Measurements from ENCODE around the gene LHX8. TPM values are rescaled to one million over a fixed set of nuclear protein-coding genes. Genes with fewer than 3 reads are reported as not detected.

LHX8 gene
- total RNA-seq, 1 experiment from 2014 or later: 0.37 TPM

DNA sequence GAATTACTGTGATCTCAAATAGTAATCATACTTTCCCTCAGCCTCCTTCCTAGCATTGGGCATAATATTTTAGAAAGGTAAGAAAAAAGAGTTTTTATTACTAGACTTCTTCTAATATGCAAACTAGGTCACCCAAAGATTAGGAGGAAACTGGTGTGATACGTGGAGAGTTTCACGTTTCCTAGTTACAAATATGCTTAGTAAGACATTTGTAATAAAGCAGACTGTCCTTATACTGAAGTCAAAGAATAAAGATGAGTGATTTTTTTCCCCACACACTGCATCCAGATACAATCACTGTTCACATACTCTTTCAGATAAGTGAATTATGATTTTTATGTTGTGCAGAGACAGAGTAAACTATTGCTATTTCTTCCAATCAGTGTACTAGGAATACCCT, 17.9 kb downstream of the LHX8 start (continued):
- TF ChIP-seq NR1H2 (CRISPR knock-in tag; IDR thresholded peaks at IDR 0.05): no peak

DNA sequence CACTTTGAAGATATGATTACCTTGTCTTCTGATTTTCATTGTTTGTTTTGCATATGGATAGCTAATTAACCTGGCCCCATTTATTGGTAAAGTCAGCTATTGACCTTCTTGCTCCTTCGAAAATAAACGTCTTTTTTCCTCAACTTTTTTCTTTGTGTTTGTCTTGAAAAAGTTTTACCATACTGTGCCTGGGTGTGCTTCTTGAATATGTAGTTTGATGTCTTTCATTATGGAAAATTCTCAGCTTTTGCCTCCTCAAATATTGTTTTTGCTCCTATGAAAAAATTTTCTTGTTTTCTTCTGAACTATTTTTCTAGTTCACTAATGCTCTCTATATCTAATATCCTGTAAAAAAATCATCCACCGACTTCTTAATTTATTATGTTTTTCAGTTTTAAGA, 25.0 kb downstream of the LHX8 start:
- H3K4me3 Mint-ChIP-seq: no peak overlapping the region
- H3K27ac Mint-ChIP-seq: no peak overlapping the region
- H3K4me1 Mint-ChIP-seq: peaks cover 22% of the 10 kb centered on the region
- ATAC-seq (no peak), DNase-seq (ENCODE audit: low spot score) (no peak)
- H3K9me3 Mint-ChIP-seq: no peaks in the 10 kb centered on the region
- POLR2A ChIA-PET: no interaction called here
- CTCF ChIA-PET: no interaction called here
- H3K36me3 Mint-ChIP-seq: no peaks in the 10 kb centered on the region
- TF ChIP-seq, protein P1, sequence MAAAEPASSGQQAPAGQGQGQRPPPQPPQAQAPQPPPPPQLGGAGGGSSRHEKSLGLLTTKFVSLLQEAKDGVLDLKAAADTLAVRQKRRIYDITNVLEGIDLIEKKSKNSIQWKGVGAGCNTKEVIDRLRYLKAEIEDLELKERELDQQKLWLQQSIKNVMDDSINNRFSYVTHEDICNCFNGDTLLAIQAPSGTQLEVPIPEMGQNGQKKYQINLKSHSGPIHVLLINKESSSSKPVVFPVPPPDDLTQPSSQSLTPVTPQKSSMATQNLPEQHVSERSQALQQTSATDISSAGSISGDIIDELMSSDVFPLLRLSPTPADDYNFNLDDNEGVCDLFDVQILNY (CRISPR knock-in tag; IDR thresholded peaks at IDR 0.05): no peak
- no peak for TF ChIP-seq NFATC4 (CRISPR knock-in tag; IDR thresholded peaks at IDR 0.05)
- no peak for TF ChIP-seq FOXK1 (CRISPR knock-in tag; IDR thresholded peaks at IDR 0.05)
- no peak for TF ChIP-seq MYBL2 (CRISPR knock-in tag; IDR thresholded peaks at IDR 0.05)
- no peak for TF ChIP-seq NFE2L1 (CRISPR knock-in tag; IDR thresholded peaks at IDR 0.05)
- TF ChIP-seq, protein P2, sequence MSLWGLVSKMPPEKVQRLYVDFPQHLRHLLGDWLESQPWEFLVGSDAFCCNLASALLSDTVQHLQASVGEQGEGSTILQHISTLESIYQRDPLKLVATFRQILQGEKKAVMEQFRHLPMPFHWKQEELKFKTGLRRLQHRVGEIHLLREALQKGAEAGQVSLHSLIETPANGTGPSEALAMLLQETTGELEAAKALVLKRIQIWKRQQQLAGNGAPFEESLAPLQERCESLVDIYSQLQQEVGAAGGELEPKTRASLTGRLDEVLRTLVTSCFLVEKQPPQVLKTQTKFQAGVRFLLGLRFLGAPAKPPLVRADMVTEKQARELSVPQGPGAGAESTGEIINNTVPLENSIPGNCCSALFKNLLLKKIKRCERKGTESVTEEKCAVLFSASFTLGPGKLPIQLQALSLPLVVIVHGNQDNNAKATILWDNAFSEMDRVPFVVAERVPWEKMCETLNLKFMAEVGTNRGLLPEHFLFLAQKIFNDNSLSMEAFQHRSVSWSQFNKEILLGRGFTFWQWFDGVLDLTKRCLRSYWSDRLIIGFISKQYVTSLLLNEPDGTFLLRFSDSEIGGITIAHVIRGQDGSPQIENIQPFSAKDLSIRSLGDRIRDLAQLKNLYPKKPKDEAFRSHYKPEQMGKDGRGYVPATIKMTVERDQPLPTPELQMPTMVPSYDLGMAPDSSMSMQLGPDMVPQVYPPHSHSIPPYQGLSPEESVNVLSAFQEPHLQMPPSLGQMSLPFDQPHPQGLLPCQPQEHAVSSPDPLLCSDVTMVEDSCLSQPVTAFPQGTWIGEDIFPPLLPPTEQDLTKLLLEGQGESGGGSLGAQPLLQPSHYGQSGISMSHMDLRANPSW (CRISPR knock-in tag; conservative IDR thresholded peaks at IDR 0.05; ENCODE audit: low read depth): no peak
- no peak for TF ChIP-seq NR1H2 (CRISPR knock-in tag; IDR thresholded peaks at IDR 0.05)
- no peak for TF ChIP-seq ZNF317 (CRISPR knock-in tag; IDR thresholded peaks at IDR 0.05; ENCODE audit: borderline replicate concordance, low read depth)
- no peak for TF ChIP-seq GABPB1 (CRISPR knock-in tag; IDR thresholded peaks at IDR 0.05)
- no peak for TF ChIP-seq ZNF121 (CRISPR knock-in tag; IDR thresholded peaks at IDR 0.05)
- no peak for TF ChIP-seq FOXJ3 (CRISPR knock-in tag; IDR thresholded peaks at IDR 0.05; ENCODE audit: borderline replicate concordance)
- no peak for TF ChIP-seq ZNF138 (CRISPR knock-in tag; conservative IDR thresholded peaks at IDR 0.05)
- TF ChIP-seq RELA (CRISPR knock-in tag; IDR thresholded peaks at IDR 0.05; ENCODE audit: borderline replicate concordance): no peak
- H3K27me3 Mint-ChIP-seq (ENCODE audit: low read depth): no peaks in the 10 kb centered on the region

DNA sequence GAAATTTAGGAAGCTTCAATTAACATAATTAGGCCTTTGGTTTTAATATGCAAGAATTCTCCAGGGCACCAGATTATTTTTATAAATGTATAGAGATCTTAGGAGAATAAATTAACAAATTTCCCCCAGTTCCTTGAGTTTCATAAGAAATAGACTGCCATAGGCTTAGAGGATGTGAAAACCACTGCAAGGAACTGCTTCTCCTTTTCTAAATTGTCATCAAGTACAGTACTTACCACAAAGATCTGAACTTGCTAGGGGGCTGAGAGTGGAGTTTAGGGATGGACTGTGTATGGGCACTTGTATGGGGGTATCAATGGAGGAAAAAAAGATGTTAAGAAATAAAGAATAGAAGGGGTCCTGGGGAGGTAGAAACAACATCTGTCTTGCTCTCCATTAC, 31.1 kb downstream of the LHX8 start:
- Mint-ChIP-seq H3K9me3 (no peaks in the 10 kb centered on the region), H3K4me3 (no peak overlapping the region), H3K27me3 (ENCODE audit: low read depth) (no peaks in the 10 kb centered on the region), H3K27ac (no peak overlapping the region), H3K36me3 (no peaks in the 10 kb centered on the region), H3K4me1 (peaks cover 20% of the 10 kb centered on the region)
- ChIA-PET CTCF (no interaction called here), POLR2A (no interaction called here)
- ATAC-seq (no peak), DNase-seq (ENCODE audit: low spot score) (no peak)
- TF ChIP-seq, protein P3, sequence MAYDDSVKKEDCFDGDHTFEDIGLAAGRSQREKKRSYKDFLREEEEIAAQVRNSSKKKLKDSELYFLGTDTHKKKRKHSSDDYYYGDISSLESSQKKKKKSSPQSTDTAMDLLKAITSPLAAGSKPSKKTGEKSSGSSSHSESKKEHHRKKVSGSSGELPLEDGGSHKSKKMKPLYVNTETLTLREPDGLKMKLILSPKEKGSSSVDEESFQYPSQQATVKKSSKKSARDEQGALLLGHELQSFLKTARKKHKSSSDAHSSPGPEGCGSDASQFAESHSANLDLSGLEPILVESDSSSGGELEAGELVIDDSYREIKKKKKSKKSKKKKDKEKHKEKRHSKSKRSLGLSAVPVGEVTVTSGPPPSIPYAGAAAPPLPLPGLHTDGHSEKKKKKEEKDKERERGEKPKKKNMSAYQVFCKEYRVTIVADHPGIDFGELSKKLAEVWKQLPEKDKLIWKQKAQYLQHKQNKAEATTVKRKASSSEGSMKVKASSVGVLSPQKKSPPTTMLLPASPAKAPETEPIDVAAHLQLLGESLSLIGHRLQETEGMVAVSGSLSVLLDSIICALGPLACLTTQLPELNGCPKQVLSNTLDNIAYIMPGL (CRISPR knock-in tag; IDR thresholded peaks at IDR 0.05): no peak
- TF ChIP-seq, protein P4, sequence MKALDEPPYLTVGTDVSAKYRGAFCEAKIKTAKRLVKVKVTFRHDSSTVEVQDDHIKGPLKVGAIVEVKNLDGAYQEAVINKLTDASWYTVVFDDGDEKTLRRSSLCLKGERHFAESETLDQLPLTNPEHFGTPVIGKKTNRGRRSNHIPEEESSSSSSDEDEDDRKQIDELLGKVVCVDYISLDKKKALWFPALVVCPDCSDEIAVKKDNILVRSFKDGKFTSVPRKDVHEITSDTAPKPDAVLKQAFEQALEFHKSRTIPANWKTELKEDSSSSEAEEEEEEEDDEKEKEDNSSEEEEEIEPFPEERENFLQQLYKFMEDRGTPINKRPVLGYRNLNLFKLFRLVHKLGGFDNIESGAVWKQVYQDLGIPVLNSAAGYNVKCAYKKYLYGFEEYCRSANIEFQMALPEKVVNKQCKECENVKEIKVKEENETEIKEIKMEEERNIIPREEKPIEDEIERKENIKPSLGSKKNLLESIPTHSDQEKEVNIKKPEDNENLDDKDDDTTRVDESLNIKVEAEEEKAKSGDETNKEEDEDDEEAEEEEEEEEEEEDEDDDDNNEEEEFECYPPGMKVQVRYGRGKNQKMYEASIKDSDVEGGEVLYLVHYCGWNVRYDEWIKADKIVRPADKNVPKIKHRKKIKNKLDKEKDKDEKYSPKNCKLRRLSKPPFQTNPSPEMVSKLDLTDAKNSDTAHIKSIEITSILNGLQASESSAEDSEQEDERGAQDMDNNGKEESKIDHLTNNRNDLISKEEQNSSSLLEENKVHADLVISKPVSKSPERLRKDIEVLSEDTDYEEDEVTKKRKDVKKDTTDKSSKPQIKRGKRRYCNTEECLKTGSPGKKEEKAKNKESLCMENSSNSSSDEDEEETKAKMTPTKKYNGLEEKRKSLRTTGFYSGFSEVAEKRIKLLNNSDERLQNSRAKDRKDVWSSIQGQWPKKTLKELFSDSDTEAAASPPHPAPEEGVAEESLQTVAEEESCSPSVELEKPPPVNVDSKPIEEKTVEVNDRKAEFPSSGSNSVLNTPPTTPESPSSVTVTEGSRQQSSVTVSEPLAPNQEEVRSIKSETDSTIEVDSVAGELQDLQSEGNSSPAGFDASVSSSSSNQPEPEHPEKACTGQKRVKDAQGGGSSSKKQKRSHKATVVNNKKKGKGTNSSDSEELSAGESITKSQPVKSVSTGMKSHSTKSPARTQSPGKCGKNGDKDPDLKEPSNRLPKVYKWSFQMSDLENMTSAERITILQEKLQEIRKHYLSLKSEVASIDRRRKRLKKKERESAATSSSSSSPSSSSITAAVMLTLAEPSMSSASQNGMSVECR (CRISPR knock-in tag; IDR thresholded peaks at IDR 0.05; ENCODE audit: borderline replicate concordance): no peak
- TF ChIP-seq, protein P5, sequence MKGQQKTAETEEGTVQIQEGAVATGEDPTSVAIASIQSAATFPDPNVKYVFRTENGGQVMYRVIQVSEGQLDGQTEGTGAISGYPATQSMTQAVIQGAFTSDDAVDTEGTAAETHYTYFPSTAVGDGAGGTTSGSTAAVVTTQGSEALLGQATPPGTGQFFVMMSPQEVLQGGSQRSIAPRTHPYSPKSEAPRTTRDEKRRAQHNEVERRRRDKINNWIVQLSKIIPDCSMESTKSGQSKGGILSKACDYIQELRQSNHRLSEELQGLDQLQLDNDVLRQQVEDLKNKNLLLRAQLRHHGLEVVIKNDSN (CRISPR knock-in tag; IDR thresholded peaks at IDR 0.05): no peak
- TF ChIP-seq, protein P6, sequence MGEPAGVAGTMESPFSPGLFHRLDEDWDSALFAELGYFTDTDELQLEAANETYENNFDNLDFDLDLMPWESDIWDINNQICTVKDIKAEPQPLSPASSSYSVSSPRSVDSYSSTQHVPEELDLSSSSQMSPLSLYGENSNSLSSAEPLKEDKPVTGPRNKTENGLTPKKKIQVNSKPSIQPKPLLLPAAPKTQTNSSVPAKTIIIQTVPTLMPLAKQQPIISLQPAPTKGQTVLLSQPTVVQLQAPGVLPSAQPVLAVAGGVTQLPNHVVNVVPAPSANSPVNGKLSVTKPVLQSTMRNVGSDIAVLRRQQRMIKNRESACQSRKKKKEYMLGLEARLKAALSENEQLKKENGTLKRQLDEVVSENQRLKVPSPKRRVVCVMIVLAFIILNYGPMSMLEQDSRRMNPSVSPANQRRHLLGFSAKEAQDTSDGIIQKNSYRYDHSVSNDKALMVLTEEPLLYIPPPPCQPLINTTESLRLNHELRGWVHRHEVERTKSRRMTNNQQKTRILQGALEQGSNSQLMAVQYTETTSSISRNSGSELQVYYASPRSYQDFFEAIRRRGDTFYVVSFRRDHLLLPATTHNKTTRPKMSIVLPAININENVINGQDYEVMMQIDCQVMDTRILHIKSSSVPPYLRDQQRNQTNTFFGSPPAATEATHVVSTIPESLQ (CRISPR knock-in tag; IDR thresholded peaks at IDR 0.05): no peak
- no peak for TF ChIP-seq IRF2 (CRISPR knock-in tag; IDR thresholded peaks at IDR 0.05; ENCODE audit: borderline replicate concordance, low read depth)
- TF ChIP-seq, protein P7, sequence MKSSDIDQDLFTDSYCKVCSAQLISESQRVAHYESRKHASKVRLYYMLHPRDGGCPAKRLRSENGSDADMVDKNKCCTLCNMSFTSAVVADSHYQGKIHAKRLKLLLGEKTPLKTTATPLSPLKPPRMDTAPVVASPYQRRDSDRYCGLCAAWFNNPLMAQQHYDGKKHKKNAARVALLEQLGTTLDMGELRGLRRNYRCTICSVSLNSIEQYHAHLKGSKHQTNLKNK (CRISPR knock-in tag; IDR thresholded peaks at IDR 0.05): no peak
- TF ChIP-seq, protein P8, sequence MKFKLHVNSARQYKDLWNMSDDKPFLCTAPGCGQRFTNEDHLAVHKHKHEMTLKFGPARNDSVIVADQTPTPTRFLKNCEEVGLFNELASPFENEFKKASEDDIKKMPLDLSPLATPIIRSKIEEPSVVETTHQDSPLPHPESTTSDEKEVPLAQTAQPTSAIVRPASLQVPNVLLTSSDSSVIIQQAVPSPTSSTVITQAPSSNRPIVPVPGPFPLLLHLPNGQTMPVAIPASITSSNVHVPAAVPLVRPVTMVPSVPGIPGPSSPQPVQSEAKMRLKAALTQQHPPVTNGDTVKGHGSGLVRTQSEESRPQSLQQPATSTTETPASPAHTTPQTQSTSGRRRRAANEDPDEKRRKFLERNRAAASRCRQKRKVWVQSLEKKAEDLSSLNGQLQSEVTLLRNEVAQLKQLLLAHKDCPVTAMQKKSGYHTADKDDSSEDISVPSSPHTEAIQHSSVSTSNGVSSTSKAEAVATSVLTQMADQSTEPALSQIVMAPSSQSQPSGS (CRISPR knock-in tag; IDR thresholded peaks at IDR 0.05; ENCODE audit: borderline replicate concordance, low read depth): no peak

All from WTC11 (cell line).